HG03103 (cell line): ENCODE results near the gene TRIM44.
A peak's percentile ranks its signal among the peaks of the same experiment; 100 is the strongest.
"Not testable (repeated sequence)": the region's sequence is repeated elsewhere in the genome, so short reads cannot be mapped to it uniquely, and the experiment has no call there.

Experiments used
- ATAC-seq: cut with Tn5 transposase; IDR thresholded peaks from one replicate; pipeline ENCODE4 v1.9.1; 2021; ENCODE audit warnings: low read depth; ENCODE audit not compliant: unreplicated experiment

The TRIM44 gene

DNA sequence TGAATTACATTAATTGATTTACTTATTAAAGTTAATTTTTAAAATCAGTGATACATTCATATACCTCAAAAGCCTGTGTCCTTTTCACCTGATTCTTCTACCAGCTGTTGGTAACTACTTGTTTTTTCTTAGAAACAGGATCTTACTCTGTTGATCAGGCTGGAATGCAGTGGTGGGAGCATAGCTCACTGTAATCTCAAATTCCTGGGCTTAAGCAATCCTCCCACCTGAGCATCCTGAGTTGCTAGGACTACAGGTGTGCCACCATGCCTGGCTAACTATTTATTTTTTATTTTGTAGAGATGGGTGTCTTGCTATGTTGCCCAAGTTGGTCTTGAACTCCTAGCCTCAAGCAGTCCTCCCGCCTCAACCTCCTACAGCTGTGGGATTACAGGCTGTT, 4.7 kb downstream of the TRIM44 start:
- ATAC-seq = no peak

DNA sequence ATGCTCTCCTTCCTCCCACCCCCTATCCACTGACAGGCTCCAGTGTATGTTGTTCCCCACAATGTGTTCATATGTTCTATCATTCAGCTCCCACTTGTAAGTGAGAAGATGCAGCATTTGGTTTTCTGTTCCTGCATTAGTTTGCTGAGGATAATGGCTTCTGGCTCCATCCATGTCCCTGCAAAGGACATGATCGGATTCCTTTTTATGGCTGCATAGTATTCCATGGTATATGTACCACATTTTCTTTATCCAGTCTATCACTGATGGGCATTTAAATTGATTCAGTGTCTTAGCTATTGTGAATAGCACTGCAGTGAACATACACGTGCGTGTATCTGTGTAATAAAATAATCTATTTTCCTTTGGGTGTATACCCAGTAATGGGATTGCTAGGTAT, 5.8 kb downstream of the TRIM44 start:
- ATAC-seq = not testable (repeated sequence)

DNA sequence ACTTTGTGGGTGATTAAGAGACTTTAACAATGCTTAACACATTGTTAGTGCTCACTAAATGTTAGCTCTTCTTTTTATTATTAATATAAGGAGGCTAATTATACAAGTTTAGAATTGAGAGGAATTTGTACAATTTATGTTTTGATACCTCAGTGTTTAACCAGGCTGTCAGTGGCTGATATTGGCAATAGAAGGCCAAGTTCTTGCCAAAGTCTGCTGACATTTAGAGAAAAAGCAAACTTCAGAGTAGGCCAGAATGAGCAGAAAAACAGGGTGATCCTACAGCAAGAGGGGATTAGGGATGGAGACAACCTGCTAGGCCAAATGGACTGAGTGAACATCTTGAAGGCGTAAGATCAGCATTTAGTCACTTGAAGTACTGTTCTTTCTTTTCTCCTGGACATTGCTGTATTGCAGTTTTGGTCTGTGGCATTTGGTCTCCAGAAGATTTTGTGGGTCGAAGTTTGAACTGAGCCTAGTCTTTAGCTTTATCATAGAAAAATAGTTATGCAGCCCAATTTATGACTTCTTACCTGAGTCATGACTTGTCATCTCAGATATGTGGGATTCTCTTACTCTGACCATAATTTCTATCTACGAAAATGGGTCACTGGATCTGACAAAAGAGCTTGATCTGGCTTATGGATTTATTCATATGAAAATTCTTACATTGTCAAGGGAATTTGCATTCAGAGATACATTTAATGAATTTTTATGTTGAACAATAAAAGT, 9.0 kb downstream of the TRIM44 start:
- ATAC-seq = no peak

DNA sequence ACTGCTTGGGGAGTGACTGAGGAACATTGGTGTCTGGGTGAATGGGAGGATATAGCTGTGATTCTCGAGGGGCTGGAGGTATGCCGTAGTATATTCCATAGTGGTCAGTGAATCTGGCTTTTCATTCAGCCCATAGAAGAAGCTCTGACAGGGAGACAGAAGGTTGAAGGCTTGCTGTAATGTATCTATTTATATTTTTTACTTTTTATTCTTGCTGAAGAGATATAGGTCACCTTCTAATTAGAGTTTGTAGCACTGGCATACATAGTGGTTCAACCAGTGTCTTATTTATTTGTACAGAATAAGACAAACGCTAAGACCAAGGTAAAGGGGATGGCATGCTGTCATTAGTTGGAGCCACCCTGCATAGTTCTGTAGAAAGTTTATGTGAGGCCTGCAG, 10.0 kb downstream of the TRIM44 start:
- ATAC-seq = no peak

GRCh38 chr11:35675901-35676610, 13.5 kb downstream of the TRIM44 start:
- no peak for ATAC-seq

DNA sequence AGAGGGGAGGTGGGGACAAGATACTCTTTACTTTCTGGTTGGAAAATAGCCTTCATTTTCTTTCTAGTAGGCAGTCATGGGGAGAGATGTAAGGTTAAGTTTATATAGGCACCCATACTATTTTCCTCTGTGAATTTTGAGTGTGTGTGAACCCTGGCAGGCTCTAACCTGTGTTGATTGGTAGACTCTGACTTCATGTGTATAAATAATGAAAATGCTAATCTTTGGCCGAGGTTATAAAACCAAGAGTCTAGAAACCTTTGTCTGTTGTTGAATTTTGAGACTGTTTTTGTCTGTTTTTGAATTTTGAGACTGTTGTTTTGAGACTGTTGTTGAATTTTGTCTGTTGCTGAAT, 14.0 kb downstream of the TRIM44 start:
- no peak for ATAC-seq

- no peak for ATAC-seq
These were observed 15.3 kb downstream of the TRIM44 start for GRCh38 chr11:35677904-35678303.

- ATAC-seq = no peak
These were observed 15.9 kb downstream of the TRIM44 start for GRCh38 chr11:35678471-35678870.

- no peak for ATAC-seq
These were observed 16.4 kb downstream of the TRIM44 start for GRCh38 chr11:35678975-35679374.

- ATAC-seq = no peak
These were observed 17.9 kb downstream of the TRIM44 start for GRCh38 chr11:35680506-35680905.

GRCh38 chr11:35681163-35681767, 18.7 kb downstream of the TRIM44 start:
- ATAC-seq = no peak

DNA sequence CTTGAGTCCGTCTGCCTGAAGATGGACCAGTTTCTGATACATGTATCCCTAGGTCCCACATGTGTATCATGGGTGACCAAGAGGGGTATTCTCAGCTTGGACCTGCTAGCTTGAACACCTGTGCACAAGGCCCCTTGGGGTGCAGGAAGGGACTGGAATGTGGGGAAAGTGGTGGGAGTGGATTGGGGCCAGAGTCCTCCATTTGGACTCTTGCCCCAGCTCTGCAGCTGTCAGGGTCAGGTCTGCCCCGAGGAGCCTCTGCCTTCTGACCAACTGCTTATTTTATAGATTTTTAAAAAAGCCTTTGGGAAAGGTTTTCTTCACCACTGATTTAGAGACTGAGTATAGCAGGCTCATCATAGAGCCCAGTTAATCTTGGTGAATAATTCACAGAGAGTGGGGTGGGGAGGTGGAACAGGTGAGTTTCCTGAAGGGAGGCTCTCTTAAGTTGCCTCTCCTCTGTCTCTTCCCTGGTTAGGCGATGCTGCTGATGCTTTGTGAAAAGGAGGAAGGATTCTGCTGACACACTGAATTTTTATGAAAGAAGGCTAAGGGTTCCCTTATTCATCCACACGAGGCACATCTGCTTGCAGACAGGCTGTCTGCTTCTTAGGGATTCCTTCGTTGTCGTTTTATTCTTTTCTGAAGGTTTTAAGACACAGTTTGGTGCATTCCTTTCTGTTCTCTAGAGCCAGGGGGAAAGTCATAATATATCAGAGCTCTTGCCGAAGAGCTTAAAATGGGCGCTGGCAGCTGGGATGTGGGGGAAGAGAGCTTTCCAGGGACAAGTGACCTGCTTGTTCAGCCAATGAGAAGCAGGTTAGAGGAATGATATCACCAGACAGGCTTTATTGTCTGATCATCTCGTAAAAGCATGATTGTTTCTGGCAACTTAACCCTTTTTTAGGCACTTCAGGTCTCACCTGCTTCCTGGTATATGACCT, 19.9 kb downstream of the TRIM44 start:
- ATAC-seq = no peak

GRCh38 chr11:35683728-35684339, 21.3 kb downstream of the TRIM44 start:
- ATAC-seq = peak; percentile 46

DNA sequence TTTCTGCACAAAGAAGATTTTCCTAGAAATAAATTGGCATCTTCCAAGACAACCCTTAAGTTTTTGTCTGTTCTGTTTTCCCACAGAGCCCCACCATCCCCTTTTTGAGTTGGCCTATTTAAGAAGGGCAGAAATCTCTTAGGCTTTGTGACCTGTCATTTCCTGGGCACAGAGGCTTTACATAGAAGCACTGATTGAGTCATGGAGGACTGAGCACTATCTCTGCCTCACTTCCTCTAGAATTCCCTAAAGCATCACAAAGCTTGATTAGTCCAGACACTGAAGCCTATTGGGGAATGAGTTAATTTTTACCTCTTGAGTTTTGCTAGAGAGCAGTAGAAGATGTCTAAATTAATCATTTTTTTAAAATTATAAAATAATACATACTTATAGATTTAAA, 25.4 kb downstream of the TRIM44 start:
- ATAC-seq = no peak

DNA sequence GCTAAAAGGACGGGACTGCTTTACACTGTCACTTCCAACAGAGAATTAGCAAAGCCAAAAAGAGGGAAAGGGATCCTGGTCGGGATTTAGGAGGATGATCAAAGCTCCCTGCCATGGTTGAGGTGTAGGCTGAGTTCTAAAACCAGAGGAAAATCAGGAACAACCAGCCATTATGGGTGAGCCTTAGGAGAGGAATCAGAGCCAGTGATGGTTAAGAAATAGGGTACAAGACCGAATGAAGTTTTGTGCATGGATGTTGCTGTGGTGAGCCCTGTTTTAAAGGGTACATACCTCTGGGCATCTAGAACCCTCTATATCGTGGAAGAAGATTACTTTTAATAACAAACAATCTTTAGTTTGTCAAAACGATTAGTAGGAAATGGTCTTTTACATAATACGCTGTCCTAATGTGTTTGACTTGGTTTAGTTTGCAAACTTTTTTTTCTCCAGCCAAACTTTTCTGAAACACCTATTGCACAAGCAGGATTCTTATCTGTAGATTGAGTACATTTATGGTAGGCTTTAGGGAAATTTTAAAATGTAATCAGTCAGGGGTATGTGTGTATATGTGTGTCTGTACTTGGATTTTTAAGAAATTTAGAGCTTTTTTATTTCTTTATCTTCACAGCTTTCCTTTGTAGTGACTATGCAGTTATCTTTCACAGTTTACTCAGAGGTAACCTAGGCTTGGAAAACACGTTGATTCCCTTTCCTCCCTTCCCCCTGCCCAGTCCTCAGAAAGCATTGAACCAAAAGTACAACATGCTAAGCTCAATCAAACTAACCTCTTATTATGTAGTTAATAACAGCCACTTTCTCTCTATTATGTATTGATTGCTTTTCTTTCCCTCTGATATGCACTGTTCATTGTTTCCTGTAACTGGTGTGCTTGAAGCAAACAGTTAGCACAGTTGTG, 26.8 kb downstream of the TRIM44 start:
- ATAC-seq = no peak

DNA sequence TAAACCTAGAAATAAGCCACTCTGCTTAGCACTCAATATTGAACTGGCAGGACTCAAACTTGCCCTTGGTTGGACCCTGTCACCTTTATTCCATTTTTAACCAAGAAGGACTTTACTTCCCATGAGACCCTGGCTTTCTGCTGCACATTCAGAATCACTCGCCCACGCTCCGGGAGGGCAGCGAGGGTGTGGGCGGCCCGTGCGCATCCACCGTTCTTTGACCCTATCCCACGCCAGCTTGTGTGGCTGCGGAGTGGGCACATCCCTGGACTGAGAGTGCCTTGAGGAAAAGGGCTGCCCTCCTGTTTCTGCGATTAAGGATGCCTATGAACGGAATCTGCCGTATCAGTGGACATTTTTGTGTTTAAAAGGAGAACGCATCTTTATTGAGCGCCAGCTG, 39.6 kb downstream of the TRIM44 start:
- no peak for ATAC-seq

DNA sequence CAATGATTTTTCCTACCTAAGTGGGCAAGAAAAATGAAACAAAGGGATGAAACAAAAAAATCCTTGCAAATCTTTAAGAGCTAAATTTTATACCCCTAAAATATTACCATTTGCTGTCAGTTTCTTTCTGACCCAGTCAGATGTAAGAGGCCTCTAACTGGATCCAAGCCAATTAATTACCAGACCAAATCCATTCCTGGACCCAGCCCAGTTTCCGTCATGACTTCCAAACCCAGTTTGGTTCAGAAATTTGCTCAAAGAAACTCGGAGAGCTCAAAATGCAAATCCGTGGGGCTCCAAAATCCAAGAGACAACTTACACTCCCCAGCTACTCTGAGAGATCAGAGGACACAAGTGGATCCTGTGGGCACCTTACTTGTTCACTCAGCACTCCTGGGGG, 46.8 kb downstream of the TRIM44 start:
- ATAC-seq = no peak

- ATAC-seq = no peak
These were observed 48.8 kb downstream of the TRIM44 start for GRCh38 chr11:35711173-35711910.

GRCh38 chr11:35711924-35712323, 49.3 kb downstream of the TRIM44 start:
- no peak for ATAC-seq
